ENCODE measurements around the gene HSPA1A. TPM values are rescaled to one million over a fixed set of nuclear protein-coding genes. Genes with fewer than 3 reads are reported as not detected.

HSPA1A gene
- total RNA-seq, 1 experiment from 2014 or later, result 51.2 TPM

DNA sequence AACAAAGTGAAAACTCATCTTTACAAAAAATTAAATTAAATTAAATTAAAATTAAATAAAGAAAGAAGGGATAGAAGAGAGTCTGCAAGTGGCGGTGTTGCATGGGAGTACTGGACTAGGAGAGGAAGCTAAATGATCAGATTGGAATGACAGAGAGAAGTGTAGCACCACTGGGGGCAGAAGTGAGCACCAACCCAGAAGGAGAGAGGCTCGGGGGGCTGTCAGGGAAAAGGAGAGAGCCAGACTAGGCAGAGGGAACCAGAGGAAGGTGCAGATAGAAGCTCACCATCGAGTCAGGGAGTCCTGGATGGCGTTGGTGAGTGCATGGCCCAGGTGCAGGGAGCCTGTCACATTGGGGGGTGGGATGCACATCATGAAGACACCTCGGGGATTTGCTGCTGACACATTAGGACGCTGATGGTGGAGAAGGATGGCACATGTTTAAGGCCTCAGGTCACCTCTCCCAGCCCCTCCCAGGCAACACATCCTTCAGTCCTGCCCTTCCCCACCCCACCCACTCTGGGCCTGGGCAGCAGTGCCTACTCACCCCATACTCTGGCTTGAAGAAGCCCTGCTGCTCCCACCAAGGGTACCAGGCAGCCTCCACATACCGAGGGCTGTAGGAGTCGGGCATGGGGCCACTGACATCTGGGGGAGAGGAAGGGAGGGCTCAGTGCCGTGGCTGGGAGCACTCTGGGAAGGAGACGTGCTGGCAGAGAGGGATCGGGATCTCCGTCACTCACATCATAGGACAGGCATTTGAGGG is 23.8 kb upstream of the HSPA1A start:
- no CpG with 5 or more reads among the region's 12 CpGs for WGBS (ENCODE audit: extremely low coverage, insufficient read length, low lambda C conversion rate)
- no peak overlapping the region for H2AK5ac ChIP-seq (ENCODE audit: insufficient read length, low read length)
- no peak overlapping the region for H4K5ac ChIP-seq (ENCODE audit: insufficient read length, low read depth, low read length)
- peaks cover 3% of the 10 kb centered on the region for H4K20me1 ChIP-seq (ENCODE audit: control insufficient read depth, insufficient read depth, insufficient read length)
- peaks cover 3% of the 10 kb centered on the region for H3K23me2 ChIP-seq (ENCODE audit: insufficient read length, low read depth, low read length, poor library complexity, severe bottlenecking)
- Mint-ChIP-seq H3K27me3 (ENCODE audit: low read depth) (no peaks in the 10 kb centered on the region), H3K9me3 (no peaks in the 10 kb centered on the region), H3K27ac (peak overlapping the region in 2 of 3 experiments; percentile 34 to 66; a peak in 3 of 7 replicates), H3K4me1 (peaks cover 10% of the 10 kb centered on the region in 2 experiments), H3K4me3 (peak overlapping the region in 1 of 2 experiments; percentile 50; a peak in 2 of 5 replicates), H3K36me3 (ENCODE audit: insufficient read depth in 1 of 3, low read depth in 3 of 3) (peaks cover 21 to 52% (median 45%) of the 10 kb centered on the region in 3 experiments)
- no peak overlapping the region for H3K4ac ChIP-seq (ENCODE audit: low read depth, low read length)
- H3K4me2 ChIP-seq (ENCODE audit: insufficient read depth, insufficient read length, low read length), result no peak overlapping the region
- H2BK20ac ChIP-seq (ENCODE audit: low read depth, low read length, poor library complexity, severe bottlenecking), result no peak overlapping the region
- no peak overlapping the region for H3K18ac ChIP-seq (ENCODE audit: insufficient read length, low read depth, low read length)
- H3K27me3 ChIP-seq (ENCODE audit: insufficient read depth, low read length), result no peaks in the 10 kb centered on the region
- no peak overlapping the region for H4K8ac ChIP-seq (replicated peaks; ENCODE audit: insufficient read length, low read depth, low read length)
- H3K9me3 ChIP-seq (ENCODE audit: control insufficient read depth, low read depth, low read length), result no peaks in the 10 kb centered on the region
- peak; percentile 76 for DNase-seq
- no peak overlapping the region for H3K23ac ChIP-seq (ENCODE audit: insufficient read length, low read depth, low read length)
- no peak overlapping the region for H4K91ac ChIP-seq (ENCODE audit: insufficient read length, low read depth, low read length)
- TF ChIP-seq, protein P1, sequence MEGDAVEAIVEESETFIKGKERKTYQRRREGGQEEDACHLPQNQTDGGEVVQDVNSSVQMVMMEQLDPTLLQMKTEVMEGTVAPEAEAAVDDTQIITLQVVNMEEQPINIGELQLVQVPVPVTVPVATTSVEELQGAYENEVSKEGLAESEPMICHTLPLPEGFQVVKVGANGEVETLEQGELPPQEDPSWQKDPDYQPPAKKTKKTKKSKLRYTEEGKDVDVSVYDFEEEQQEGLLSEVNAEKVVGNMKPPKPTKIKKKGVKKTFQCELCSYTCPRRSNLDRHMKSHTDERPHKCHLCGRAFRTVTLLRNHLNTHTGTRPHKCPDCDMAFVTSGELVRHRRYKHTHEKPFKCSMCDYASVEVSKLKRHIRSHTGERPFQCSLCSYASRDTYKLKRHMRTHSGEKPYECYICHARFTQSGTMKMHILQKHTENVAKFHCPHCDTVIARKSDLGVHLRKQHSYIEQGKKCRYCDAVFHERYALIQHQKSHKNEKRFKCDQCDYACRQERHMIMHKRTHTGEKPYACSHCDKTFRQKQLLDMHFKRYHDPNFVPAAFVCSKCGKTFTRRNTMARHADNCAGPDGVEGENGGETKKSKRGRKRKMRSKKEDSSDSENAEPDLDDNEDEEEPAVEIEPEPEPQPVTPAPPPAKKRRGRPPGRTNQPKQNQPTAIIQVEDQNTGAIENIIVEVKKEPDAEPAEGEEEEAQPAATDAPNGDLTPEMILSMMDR (conservative IDR thresholded peaks at IDR 0.05), result peak; percentile 77
- no peak overlapping the region for H2BK15ac ChIP-seq (ENCODE audit: low read depth, low read length)
- H2AFZ ChIP-seq (ENCODE audit: low read length), result no peak overlapping the region
- no peak overlapping the region for H2BK5ac ChIP-seq (ENCODE audit: insufficient read length, low read length)
- no peak overlapping the region for H3K14ac ChIP-seq (ENCODE audit: insufficient read depth, low read length)
- H2BK12ac ChIP-seq (ENCODE audit: insufficient read length, low read depth, low read length), result no peak overlapping the region
- H3T11ph ChIP-seq (ENCODE audit: low read length), result no peak overlapping the region
- peaks cover 2% of the 10 kb centered on the region; the same call in 1 of the 2 replicates for H3K79me2 ChIP-seq (ENCODE audit: insufficient read depth, low read length)
- no peak overlapping the region for H2BK120ac ChIP-seq (ENCODE audit: low read depth, low read length, poor library complexity, severe bottlenecking)
- no peaks in the 10 kb centered on the region for H3K79me1 ChIP-seq (ENCODE audit: insufficient read depth, low read depth, low read length, poor library complexity, severe bottlenecking)
- H3K27ac ChIP-seq (ENCODE audit: insufficient read length, low read depth, low read length), result no peak overlapping the region
- H3K9ac ChIP-seq (ENCODE audit: extremely low read depth, insufficient read length, low read length), result no peak overlapping the region
- no peaks in the 10 kb centered on the region for H3K4me1 ChIP-seq (ENCODE audit: insufficient read depth, low read length)
- H3K56ac ChIP-seq (ENCODE audit: insufficient read length, low read depth, low read length), result no peak overlapping the region
